SU-DHL-6 (cell line): ENCODE measurements around the gene GPR84.

Experiments used
- EZH2phosphoT487 ChIP-seq: fragments of 200-600 bp; sonication (generic), shearing (Covaris generic); conservative IDR thresholded peaks from 2 replicates; pipeline ENCODE4 v1.6.1; 2018; ENCODE audit warnings: mild to moderate bottlenecking, antibody characterized with exemption, low read length, moderate library complexity, mixed read lengths
- TF ChIP-seq, protein P1 (sequence below): fragments of 200-600 bp; sonication (generic); IDR thresholded peaks from one replicate; pipeline ENCODE4 v1.5.1; 2017; ENCODE audit warnings: antibody characterized with exemption, mild to moderate bottlenecking, low read length, moderate library complexity; ENCODE audit not compliant: insufficient read depth, poor library complexity, severe bottlenecking

DNA sequence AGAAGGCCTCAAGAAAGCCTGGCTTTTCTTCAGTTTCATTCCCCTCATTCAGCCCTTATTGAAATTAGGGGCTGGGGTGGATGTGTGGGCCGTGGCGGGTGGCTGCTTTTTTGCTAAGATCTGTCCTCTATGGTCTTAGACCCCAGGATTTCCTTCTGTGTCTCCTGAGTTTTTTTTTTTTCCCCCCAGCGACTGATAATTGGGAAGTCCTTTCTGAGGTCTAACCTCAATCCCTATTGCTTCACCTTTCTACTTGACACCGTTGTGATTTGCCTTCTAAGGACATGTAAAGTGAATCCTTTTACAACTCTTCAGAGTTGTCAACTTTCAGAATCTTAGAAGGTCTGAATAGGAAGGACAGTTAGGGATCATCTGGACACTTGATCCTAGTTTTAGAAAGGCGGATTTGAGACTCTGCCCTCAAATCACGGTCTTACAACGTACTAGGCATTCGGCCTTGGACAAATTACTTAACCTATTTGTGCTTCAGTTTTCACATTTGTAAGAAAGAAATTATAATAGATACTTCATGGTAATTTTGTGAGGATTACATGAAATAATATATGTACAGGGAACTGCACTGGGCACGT lies 4.4 kb downstream of the GPR84 start:
- TF ChIP-seq, protein P1, sequence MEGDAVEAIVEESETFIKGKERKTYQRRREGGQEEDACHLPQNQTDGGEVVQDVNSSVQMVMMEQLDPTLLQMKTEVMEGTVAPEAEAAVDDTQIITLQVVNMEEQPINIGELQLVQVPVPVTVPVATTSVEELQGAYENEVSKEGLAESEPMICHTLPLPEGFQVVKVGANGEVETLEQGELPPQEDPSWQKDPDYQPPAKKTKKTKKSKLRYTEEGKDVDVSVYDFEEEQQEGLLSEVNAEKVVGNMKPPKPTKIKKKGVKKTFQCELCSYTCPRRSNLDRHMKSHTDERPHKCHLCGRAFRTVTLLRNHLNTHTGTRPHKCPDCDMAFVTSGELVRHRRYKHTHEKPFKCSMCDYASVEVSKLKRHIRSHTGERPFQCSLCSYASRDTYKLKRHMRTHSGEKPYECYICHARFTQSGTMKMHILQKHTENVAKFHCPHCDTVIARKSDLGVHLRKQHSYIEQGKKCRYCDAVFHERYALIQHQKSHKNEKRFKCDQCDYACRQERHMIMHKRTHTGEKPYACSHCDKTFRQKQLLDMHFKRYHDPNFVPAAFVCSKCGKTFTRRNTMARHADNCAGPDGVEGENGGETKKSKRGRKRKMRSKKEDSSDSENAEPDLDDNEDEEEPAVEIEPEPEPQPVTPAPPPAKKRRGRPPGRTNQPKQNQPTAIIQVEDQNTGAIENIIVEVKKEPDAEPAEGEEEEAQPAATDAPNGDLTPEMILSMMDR = no peak
- TF ChIP-seq EZH2phosphoT487 = no peak
